Suppressor macrophage treated with lipopolysaccharide for 1 hour (primary cell): ENCODE results near the gene HOXC11.

ENCODE experiments used
- DNase-seq, 3 donors: peaks; one replicate each; pipeline ENCODE4 v3.0.0-alpha.2; 2020 to 2022

HOXC11 gene

DNA sequence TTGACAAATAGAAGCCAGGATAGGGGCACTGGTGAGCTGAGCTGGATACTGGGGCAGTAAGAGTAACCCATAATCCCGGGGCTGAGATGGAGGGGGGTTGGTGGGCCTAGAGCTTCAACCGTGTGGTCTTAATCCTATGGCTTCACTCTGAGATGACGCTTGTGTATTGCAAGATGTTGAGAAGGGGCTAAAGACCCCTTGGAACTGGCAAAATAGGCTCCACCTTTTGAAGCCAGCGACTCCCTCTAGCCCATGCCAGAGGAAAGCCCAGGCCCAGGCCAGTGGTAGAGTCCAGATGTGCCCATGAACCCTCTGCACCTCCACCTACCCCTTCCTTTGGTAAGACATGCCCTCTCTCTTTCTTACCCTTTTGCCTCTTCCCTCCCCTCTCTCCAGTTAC, 13.6 kb upstream of the HOXC11 start:
- no peak for DNase-seq

DNA sequence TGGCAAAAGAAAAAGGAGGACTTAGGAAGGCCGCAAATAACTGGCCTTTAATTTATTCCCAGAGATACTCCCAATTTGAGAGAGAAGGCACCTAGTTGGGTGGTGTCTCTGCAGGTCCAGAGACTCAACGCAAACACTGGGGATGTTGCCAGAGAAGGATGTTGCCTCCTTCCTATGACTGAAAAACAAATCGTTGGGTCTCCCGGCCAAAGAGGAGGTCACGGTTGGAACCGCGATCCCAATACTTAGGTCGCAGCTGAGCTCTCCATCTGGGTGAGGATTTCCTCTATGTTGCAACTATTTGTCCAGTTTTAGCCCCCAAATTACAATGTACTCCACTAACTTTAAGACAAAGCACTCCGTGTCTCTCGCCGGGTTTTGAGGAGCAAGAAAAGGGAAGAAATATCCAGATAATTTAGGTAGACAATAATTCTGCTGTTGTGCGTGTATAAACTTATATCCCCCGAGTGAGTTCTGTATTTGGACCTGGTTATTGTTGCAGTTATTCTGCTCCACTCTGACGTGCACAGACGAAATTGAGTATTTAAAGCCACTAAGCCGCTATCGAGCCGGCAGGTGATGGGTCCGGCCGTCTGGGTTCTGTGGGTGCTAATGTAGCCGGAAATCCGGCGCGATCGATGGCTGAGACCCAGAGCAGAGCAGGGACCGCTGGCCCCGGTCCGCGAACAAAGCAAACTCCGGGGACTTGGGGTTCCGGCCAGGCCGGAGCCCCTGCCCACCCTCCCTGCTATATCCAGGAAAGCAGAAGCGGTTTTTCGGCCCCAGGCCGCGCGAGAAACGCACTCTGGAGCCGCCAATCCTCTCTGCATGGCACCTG, 12.5 kb upstream of the HOXC11 start:
- no peak for DNase-seq

DNA sequence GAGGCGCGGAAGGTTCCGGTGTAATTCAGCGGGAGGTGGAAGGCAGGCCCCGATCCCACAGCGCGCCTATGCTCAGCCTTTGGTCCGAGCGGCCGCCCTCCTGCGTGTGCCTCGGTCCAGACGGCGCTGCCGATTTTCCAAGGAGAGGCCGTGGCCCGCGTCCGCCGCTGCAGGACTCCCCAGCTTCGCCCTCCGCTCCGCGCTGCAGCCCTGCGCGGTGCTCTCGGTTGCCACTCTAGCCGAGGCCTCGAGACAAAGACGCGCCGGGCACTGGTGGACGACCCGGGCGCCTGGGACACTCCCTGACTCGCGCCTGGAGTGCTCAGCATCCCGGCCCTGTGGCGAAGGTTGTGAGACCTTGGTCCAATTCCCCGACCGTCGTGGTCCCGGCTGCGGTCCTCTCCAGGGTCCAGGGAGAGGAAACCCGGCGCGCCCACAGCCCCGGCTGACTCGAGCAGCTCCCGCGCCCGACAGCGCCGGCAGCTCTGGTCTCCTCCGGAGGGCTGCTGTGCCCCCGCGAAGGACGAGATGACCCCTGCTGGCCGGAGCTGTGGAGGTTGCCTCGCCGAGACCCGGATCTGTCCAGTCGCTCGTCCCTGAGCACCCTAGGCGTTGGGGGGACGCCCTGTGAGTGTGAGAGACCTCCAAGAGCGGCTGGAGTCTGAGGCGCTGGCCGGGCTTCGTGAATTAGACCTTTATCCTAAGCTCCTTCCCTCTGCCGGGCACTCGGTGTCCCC, 11.7 kb upstream of the HOXC11 start:
- DNase-seq = no peak

DNA sequence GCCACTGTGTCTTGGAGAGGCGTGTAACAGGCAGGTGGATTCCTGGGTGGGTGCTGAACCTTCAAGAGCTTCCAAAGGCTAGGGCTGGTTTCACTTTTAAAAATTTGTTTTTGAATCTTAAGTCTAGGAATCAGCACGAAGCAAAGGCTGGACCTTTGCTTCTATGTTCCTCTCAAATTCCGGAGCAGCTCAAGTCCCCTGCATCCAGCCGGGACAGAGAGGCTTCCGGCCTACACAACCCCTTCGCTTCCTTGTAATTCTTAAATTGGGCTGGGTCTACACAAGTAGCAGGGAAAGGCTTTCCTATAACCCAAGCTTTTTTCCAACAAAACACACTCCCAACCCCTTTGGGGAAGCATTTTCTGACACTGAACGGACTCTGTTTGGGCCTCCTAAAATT, 9.9 kb upstream of the HOXC11 start:
- DNase-seq = no peak

DNA sequence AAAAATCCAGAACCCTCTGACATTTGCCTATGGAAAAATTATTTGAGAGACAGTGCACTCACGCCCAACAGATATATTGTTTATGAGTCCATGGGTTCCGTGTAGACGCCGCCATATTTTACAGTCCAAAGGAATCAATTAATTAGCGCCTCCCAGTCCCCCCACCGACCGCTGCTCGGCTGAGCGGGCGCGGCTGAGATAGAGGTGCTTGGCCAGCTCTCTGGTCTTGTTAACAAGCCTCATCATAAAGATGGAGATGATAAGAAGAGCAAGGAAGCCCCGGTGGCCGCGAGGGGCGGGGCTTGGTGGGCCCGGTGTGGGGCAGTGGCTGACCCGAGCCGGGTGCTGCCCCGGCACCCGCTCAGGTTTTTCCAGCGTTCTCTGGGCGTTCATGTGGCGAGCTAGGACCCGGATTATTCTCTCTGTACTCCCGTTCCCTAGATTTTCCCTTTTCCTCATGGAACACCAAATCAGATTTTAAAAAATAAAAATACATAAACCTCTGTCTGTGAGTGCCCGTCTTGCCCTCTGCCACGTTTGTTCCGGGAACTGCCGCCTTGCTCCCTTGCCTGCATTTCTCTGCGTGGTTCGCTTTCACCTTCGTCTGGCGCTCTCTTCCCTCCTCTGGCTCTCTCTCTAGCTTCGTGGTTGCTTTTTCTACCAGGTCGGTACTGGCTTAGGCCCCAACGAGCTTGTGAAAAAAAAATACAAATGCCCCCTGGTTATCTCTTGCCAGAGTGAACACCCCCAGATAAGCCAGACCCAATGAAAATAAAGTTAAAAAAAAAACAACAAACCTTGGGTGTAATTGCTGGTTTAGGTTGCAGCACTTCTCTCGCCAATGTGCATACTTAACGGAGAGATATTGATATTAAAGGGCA, 9.3 kb upstream of the HOXC11 start:
- DNase-seq = no peak

DNA sequence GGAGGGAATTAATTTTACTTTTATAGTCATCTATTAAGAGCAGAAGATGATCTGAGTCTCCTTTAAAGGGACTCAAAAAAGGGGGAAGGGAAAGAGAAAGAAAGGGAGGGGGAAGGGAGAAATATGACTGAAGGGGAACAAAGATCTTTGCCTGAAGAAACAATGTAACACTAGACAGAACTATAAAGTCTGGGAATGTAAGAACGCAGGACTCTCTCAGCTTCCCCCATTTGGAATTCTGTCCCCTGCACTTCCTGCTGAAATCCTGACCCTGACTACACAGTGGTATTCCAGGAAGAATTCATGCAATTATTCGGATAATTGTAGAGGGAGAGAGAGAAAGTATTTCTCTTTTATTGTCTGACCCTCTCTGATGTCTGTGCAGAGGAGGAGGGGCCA, 8.6 kb upstream of the HOXC11 start:
- DNase-seq = no peak

DNA sequence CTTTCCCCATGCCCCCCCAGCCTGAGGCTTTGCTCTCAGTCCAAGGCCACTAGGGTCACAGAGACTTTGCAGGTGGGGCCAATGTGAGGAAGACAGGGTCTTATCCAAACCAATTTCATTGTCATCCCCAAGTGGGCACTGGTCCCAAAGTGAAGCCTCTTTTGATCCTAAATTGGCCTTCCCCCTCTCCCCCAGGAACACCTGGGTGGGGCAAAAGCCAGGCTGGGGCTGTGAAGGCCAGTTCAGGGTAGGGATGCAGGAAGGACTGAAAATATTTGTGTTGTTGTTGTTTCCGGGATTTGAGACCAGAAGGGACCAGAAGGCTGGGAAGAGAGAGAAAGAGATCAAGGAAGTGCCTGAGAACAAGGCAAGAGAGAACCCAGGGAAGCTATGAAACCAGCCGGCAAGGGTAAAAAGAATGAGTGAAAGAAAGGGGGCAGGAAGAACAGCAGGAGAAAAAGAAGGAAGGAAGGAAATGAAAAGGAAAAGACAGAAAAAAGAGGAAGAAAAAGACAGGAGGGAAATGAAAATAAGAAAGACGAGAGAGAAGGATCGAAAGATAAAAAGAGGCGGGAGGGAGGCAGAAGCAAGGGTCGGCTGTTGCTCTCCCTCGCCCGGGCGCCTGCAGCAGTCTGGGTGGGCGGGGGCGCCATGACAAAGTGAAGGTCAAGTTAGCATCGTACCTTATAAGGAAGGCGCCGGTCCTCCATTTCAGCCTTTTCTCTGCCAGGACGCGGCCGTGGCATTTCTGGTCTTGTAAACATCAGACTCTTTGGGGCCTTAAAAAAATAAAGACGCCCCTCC, 7.4 kb upstream of the HOXC11 start:
- DNase-seq = no peak

DNA sequence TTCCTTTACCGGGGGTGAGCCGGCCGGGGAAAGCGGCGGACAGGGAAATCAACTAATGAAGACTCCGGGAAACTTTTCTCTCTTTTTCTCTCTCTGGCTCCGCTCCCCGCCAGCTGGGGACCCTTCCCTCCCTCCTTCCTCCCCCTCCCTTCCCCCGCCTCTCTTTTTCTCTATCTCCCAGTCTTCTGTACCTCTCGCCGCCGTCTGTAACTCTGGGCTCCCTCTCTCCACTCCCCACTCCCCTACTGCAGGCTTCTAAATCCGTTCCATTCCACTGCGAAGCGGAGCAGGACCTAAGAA, 6.9 kb upstream of the HOXC11 start:
- no peak for DNase-seq

DNA sequence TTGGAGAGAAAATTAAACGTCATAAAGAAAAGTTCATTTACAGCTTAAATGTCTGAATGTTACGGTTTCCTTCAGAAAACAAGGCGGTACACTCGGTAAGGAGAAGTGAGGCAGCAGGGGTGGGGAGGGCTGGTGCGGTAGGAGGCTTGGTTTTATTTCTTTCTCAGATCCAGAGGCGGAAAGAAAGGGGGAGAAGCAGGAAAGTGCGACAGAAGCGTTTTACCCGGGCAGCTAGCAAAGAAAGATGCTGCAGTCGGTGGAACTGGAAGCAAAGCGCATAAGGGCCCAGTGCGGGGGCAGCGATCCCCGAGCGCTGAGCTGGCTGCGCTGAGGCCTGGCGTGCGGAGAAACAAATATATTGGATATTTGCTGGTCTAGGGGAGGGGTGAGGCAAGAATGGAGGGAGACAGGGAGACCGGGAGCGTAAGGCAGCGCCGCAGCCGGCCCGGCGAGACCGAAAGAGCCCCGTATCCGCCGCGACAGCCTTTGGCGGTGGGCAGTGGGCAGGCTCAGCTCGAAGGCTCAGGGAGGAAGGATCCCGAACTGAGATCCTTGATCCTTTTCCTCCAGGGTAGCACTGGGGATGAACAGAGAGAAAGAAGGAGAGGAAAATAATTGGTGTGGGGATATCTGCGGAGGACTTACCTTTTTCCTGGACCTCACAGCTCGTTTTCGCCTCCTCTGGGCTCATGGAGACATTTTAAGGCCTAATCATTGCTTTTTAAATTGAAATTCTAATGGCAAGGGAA, 6.4 kb upstream of the HOXC11 start:
- DNase-seq = no peak

DNA sequence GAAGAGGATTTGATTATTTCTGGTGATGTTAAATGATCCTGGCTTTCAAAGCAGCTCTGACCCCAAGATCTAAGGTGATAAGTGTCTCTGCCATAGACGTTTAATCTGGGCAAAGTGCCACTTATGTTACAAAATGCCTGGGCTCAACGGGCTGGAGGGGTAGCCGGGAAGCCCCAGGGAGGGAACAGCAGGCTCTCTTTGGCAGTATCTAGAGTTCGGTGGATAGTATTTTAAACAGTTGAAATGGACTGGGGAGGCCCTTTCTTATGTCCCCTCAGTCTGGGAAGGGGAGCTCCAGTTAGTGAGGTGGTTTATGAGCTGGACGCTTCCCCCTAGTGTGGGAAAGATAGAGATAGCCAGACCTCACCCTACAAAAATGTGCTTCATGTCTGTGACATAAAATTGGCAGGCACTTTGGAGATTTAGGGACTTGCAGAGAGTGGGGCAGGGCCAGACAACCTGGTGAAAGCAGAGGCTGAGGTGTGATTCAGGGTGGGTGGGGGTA, 5.5 kb upstream of the HOXC11 start:
- no peak for DNase-seq

DNA sequence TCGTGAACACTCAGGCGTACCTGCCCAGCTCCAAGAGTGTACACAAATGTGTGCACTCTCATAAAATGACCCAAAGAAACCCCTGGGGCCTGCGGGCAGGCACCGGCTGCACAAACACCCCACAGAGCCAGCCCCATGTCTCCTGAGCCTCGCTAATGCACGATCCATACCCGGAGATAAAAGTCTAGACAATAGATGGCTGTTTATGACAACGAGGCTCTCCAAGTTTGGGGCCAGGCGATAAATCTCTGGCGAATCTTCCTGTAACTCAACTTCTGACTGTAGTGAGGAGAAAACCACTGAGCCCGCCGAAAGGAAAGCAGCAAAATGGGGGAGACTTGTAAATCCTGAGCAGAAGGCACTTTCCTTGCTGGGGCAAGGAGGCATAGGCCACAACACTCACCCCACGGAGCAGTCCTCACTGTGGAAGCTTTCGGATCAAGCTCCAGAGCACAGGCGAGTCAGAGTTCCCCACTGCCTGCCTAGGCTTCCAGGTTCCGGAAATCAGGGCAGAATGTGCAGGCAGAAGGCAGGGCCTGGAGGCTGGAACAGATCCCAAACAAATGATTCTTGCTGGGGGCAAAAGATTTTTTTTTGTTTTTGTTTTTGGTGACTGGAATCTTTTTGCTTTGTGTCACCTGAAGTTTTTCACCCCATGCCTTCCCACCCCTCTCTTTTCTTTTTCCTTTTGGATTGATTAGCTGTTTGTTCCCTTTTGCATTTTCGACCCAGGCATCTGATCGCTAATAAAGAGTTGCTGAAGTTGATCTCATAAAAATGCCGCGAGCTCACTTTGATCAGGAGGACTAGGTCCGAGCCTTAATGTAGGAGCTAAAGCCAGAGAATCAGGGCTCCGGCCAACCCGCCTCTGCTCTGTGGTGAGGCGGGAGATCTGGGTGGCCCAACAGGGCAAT, 4.5 kb upstream of the HOXC11 start:
- no peak for DNase-seq

DNA sequence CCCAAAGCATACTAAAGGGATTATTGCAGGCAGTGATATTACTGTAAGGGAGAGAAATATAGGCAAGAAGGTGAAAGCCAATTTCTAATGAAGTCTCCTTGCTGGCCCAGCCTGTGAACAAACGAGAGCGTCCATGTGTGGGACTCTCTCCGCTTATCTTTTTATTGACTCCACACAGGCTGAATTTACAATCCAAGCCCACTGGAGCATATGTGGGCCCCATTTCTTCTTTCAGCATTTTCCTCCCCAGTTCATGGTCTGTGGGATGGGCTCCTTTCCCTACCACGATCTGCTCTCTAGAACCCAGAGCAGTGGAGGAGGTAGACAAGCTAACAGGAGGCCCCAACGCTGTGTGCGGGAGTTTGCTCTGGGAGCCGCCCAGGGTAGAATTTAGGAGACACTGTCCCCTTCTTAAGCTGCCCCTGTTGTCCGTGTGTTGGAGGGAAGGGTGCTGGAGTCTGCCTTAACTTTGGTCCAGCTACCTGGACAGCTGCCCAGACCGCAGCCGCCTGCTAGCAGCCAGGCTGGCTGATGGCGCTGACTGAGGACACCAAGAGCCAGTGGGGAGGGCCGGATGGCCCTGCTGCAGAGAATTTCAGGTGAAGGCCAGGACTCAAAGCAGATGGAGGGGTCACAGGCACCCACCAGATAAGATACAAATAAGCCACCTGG, 3.2 kb upstream of the HOXC11 start:
- no peak for DNase-seq

DNA sequence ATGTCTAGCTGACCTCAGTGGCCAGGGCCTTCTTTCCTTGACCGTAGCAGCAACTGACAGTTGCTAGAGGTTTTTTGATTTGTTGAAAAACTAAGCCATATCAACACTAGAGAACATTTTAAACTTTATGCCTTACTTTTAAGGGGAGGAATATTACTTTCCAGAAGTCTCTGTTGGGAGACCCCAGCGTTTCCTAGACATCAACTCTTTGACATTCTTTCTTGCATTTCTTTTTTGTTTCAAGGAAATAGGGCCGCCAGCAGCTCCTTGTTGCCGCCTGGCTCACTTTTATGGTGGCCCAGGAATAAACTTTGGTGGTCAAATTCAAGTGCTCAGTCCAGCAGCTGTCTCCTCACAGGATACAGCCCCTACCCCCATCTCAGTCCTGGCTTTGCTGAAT, 2.5 kb upstream of the HOXC11 start:
- DNase-seq = no peak

DNA sequence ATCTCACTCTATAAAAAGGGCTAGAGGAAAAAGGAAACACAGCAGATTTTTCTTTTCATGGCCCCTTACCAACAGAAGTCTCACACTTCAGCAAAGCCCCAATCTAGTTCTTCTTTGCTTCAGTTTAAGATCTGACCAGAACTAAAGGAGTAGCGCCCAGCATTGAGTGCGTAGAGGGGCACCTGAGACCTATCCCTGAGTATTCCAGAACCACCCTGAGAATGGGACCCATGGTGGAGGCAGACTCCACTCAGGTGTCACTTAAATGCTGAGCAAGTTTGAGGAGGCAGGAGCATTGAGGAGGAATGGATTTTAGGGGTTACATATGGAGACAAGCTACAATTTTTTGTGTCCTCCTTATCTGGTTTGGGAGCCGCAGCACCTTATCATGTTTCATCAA, 1.8 kb upstream of the HOXC11 start:
- DNase-seq = no peak

DNA sequence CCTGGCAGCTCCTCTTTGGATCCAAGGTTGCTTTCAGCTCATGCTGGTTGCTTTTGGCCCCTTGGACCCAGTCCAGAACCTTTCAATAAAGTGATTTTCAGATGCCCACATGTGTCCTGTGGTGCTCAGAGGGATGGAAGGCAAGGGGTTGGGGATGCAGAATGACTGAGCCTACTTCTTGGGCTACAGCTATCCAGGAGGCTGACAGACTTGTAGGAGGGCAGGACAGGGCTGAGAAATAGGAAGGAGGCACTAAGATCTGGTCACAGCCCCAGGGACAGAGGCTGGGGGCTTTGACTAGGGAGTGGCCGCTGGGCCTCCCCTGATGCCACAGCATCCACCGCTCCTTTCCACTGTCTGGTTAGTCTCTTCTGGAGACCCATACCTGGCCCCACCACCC, 1.2 kb upstream of the HOXC11 start:
- DNase-seq = no peak

DNA sequence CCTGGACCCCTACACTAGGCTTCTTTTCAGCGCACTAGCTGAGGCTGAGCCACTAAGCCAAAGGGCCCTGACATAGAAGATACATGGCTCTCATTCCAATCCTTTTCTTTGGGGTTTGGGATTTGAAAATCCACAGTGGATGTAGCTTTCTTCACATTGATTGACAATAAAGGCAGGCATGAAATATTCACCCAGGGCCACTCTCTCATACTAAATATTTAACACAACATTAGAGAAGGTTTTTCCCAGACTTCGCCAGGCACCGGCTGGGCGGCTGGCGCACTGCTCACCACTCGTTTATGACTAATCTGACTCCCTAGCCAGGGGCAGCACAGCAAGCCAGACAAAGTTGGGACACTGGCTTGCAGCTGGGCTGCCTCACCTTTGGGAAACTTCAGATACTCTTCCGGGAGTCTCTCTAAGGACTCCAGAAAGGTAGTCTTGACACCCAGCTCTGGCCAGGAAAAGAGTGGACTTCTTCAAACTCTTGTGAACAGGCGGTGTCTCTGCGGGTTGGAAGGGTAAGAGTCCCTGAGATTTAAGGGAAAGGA, 699 bp upstream of the HOXC11 start:
- no peak for DNase-seq

DNA sequence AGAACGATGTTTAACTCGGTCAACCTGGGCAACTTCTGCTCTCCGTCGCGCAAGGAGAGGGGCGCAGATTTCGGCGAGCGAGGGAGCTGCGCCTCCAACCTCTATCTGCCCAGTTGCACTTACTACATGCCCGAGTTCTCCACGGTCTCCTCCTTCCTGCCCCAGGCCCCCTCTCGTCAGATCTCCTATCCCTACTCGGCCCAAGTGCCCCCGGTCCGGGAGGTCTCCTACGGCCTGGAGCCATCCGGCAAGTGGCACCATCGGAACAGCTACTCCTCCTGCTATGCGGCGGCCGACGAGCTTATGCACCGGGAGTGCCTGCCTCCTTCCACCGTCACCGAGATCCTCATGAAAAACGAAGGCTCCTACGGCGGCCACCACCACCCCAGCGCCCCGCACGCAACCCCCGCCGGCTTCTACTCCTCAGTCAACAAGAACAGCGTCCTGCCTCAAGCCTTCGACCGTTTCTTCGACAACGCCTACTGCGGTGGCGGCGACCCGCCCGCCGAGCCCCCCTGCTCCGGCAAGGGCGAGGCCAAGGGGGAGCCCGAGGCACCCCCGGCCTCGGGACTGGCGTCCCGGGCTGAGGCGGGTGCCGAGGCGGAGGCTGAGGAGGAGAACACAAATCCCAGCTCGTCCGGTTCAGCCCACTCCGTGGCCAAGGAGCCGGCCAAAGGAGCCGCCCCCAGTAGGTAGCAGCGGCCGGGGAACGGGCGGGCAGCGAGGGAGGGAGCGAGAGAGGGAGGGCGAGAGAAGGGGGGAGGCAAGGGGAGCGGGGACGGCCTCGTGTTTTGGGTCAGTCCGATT, 513 bp downstream of the HOXC11 start:
- peak in 1 of 3 donors; percentile 20 for DNase-seq

DNA sequence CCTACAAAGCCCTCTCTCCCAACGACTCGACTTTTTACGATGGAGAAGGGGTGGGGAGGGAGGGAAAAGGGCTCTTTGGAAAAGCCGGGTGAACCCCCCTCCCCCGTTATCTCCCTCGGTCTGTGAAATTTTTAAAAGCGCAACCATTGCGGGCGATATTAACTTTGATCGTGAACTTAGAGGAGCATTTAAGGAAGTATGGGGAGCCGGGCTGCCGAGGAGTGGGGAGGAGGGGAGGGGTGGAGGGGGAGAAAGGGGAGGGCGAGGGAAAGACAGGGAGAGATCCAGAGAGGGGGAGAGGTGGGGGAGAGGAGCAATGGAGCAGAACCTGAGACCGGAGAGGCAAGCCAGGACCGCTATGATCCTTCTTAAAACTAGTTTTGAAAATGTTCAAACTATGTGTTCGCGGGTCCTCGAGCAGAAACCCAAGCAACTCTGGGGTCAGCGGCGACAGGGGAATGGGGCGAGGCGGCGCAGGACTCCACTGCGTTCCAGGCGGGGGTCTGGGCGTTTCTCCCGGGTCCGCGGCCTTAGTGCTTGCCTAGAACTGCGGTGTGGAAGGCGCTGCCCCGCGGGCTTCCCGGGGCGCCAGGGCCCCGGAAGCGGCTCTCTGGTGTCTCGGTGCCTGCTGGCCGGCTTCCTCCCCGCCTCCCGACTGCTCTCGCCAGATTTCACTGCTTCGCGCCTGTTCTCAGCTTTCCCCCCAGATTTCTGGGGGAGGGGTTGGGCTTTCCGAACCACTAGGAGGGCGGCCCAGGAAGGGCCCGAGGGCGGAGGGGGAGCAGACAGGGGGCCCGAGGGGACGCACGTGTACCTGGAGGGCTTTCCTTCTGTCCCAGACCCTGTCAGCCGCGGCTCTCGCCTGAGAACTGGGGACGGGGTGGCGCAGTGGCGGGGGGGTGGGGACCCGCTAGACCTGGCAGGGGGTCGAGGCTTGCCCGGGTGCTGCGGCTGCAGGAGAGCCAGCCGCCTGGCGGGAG, 1.4 kb downstream of the HOXC11 start, which contains the start of gene HOTAIR:
HOTAIR (minus strand) TSS at position 871 of the 980 bp plus-strand sequence.
- DNase-seq = peak; percentile 40 to 69 (median 41)
